HG03095 (cell line): ENCODE measurements around the gene AGBL1.

Experiments
- ATAC-seq: cut with Tn5 transposase; IDR thresholded peaks from one replicate; pipeline ENCODE4 v1.9.1; 2021; ENCODE audit warnings: moderate library complexity; ENCODE audit not compliant: unreplicated experiment

AGBL1 gene

GRCh38 chr15:86312486-86312885 is 232.8 kb downstream of the AGBL1 start:
- ATAC-seq = no peak

- ATAC-seq = no peak
Observed at GRCh38 chr15:86316216-86316615, 236.5 kb downstream of the AGBL1 start.

DNA sequence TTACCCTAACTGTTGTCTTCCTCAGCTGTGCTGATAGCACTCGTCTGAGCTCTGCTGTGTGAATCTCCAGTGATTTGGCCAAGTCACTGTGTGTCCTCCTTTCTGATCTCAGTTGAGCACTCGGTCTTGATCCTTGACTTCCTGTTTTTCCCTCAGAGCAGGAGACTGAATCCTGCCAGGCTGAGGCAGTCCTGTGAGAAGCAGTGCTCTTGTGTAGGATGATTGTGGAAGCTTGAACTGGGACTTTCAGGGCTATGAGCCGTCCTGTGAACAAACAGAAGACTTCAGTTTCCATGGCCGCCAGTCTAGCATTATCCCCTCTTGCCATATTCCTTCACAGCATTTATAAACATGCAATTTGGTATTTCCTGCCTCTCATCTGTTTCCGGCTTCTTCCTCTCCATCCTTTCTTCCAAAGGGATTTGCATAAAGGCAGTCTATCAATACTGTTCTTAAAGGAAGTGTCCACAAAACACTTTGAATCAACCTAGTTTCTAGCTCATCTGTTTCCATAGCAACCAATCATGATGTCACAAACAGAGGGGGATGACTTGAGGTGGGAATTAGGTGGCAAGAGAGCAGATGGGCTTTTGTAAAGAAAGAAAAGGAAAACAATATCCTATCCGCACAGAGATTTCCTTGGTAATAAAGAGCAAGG is 237.2 kb downstream of the AGBL1 start:
- ATAC-seq = no peak

GRCh38 chr15:86317384-86317740 is 237.7 kb downstream of the AGBL1 start:
- no peak for ATAC-seq

GRCh38 chr15:86322629-86323028 is 243.0 kb downstream of the AGBL1 start:
- ATAC-seq = no peak

DNA sequence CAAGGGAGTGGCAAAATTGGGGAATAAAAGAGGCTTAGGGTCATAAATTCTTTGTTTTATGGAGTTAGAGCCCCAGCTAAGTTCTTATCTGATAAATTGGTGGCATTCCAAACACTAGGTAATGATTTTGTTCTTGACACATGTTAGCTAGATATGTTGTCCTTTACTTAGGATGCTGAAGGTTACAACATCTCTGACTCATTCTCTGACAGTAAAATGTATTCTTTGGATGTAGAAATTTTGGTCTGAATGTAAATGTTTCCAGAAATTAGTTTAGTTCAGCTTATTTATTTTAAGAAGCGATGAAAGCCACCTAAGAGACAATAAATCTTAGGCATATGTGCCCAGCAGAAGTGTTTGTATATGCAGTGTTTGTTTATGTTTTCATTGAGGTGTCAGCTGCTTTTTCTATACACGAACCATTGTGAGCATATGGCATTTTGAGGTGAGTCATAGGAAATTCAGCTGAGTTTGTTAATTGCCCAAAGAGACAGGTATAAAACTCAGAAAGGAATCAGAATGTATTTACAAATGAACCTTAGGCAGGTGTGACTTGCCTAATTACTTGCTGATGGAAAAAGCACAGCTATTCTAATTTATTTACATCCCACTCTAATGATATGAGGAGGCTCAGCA is 247.7 kb downstream of the AGBL1 start:
- ATAC-seq = no peak

GRCh38 chr15:86328658-86329057 is 249.0 kb downstream of the AGBL1 start:
- no peak for ATAC-seq

DNA sequence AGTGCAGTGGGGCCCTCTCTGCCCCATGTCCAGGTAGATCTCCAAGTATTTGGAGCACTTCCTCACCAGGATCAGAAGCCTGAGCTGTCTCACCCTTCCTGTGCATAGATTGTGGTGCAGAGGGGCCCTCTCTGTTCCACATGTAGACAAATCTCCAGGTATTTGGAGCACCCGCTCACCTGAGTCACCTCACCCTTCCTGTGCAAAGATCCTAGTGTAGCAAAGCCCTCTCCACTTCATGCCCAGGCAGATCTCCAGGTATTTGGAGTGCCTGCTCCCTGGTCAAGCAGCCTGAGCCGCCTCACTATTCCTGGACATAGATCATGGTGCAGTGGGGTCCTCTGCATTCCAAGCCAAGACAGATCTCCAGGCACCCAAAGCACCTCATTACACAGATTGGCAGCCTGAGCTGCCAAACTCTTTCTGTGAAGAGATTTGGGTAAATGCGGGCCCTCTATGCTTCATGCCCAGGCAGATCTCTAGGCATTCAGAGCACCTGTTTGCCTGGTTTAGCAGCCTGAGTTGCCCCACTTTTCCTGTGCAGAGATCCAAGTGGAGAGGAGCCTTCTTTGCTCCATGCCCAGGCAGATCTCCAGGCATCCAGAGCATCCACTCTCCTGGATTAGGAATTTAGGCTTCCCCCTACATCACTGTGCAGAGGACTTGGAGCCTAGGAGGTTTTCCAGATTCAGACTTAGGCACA is 249.8 kb downstream of the AGBL1 start:
- no peak for ATAC-seq

DNA sequence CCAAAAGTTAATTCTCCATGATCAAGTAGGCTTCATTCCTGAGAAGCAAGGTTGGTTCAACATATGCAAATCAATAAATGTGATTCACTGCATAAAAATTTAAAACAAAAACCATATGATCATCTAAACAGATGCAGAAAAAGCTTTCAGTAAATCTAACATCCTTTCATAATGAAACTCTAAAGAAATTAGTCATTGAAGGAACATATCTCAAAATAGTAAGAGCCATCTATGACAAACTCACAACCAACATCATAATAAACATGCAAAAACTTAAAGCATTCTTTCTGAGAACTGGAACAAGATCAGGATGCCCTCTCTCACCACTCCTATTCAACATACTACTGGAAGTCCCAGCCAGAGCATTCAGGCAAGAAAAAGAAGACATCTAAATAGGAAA is 254.1 kb downstream of the AGBL1 start:
- ATAC-seq = no peak

GRCh38 chr15:86336051-86336788 is 256.5 kb downstream of the AGBL1 start:
- ATAC-seq = no peak

GRCh38 chr15:86337071-86337470 is 257.4 kb downstream of the AGBL1 start:
- ATAC-seq = no peak

- ATAC-seq = no peak
Observed at GRCh38 chr15:86347245-86347644, 267.6 kb downstream of the AGBL1 start.

GRCh38 chr15:86349565-86349964 is 269.9 kb downstream of the AGBL1 start:
- ATAC-seq = no peak

DNA sequence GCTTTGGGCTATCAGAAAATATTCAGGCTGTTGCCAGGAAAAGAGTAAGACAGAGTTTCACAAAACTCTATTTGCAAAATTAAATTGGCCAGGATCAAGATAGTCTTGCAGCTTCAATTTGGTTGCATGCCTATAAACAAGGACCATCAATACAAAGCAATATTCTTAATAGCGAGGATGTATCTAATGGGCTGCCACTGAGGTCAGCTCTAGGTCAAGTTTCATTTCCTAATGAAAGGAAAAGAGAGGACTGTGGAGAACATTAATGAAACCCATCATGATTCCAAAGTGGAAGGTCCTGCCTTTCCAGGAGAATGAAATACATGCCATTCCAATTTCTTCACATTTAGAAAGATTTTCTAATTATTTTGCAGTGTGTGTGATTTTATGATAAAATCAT is 273.5 kb downstream of the AGBL1 start:
- no peak for ATAC-seq

- ATAC-seq = no peak
Observed at GRCh38 chr15:86355361-86355760, 275.7 kb downstream of the AGBL1 start.

DNA sequence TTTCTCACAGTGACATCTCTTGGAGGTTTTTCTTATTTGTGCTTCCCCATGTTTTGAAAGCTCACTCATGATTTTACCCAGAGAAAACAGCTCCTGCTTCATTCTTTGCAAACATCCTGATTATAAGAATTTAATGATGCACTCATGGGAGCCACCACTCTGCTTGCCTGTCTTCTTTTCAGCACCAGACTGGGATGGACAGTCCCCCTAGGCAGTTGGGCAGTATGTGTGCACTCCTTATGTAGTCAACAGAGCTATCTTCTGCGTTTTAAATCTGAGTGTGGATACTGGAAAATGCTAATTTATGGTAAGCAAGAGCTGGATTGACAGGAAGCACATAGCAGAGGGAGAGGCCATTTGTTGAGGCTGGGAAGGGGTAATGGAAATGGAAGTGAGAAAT is 276.1 kb downstream of the AGBL1 start:
- no peak for ATAC-seq

DNA sequence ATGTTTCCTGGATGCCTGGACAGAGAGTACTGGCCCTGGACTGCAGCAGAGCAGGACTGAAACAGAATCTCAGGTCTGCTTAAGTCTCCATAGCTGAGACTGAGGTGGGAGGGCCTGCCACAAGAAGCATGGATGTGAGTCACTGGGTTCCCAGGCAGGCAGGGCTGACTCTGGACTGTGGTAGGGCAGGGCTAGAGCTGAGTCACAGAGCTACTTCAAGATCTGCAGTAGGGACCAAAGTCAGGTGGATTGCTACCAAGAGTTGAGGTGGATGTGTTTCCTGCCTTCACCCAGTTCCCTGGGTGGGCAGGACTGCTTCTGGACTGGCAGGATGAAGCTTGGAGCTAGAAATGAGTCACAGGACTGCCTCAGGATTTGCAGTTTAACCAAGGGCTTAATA is 282.9 kb downstream of the AGBL1 start:
- ATAC-seq = no peak

DNA sequence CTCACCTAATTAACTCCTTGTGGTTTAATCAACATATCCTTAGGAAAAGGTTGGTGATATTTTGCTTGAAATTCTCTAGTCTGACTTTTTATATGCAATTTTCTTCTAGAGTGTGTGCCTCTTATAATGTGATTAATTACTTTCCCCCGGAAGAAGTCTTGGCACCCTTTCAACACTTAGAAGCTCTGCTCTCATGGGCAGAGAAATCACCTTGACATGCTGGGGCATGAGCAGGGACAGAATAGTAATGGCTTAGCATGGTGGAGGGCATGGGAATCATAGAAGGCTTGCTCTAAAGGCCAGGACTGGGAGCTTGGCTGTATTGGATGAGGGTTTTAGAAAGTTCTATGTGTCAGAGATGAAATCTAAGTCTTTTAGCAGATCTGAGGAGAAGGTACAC is 293.5 kb downstream of the AGBL1 start:
- ATAC-seq = no peak

DNA sequence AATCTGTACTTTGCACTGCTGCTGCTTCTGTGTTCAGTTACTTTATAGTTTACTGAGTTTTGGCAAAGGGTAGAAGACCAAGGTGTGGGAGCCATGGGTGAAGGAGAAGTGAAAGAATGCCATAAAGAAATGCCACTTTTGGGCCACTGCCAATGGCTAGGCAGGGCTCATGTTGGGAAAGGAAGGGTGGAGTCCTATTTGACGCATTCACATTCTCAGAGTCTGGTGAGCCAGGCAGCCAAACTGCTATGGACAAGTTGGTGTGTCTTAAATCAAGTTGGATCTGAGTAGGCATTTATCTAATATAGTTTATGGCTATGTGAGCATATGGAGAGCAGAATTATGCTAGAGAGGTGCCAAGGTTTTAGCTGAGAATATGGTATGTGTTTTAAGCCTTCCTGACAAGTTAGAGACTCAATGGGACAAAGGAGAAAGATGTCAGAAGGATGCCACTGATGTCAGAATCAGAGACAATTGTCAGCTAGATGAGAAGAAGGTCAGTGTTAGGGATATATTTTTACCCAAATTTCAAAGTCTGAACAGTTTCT is 296.1 kb downstream of the AGBL1 start:
- ATAC-seq = no peak

DNA sequence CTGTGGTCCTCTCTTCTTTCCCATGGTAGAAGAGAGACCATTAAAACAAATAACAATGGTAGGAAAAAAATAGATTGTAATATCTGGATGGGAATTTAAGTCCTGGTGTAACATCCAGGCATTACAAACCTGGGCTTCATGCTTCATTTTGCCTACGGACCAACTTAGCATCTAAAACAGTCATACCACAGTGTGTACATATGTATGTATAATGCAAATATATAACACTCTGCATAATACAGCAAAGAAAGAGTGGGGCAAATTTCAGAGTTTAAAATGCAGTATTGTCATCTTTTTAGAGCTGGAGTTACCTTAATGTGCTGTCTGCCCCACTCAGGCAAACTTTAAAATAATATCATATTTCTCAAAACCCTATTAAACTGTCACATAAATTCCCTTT is 298.2 kb downstream of the AGBL1 start:
- ATAC-seq = no peak

- ATAC-seq = no peak
Observed at GRCh38 chr15:86382341-86382740, 302.7 kb downstream of the AGBL1 start.
